Astrocyte of the hippocampus (primary cell): ENCODE data around the gene ACOX3.
"Not testable (repeated sequence)": the region's sequence is repeated elsewhere in the genome, so short reads cannot be mapped to it uniquely, and the experiment has no call there.

Experiments used
- DNase-seq: peaks from one replicate; pipeline ENCODE4 v3.0.0; 2011; ENCODE audit warnings: low read depth, low spot score

ACOX3 gene

DNA sequence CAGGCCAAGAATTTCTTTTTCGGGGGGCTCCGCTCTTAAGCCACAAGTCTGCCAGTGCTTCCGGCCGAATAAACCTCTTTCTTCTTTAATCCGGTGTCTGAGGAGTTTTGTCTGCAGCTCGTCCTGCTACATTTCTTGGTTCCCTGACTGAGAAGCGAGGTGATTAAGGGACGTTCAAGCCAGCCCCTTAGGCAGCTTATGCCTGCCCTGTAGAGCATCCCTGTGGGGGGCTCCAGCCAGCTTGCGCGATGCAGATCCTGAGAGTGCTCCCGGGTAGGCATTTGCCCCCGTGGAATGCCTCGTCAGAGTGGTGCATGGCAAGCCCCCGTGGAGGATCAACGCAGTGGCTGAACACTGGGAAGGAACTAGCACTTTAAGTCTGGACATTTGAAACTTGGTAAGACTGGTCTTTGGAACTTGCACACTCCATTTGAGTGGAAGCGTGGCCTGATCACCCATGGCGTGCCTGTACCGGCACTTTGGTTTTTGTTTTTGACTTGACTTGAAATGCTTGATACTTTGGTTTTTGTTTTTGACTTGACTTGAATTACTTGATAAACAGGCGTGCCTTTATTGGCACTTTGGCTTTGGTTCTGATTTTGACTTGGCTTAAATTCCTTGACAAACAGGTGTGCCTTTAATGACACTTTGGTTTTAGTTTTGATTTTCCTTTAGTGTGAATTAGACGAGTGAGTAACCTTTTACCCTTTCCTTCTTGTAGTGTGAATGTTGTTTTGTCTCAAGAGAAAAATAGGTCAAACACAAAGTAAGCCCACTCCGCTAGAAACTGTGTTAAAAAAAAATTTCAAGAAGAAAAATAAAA, 6.1 kb downstream of the ACOX3 start:
- no peak for DNase-seq

DNA sequence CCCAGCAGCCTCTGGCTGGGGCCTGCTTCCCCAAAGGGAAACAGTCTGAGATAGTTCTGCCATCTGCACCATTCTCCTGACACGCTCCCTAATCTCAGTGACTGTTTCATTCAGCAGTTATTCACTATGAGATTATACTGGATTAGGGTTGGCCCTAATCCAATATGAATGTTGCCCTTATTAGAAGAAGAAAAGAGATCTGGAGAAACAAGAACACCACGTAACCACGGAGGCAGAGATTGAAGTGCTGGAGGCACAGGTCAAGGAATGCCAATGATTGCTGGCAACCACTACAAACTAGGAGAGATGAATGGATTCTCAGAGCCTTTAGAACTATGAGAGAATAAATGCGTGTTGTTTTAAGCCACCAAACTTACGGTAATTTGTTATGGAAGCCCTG, 7.4 kb downstream of the ACOX3 start:
- DNase-seq = peak; percentile 21

DNA sequence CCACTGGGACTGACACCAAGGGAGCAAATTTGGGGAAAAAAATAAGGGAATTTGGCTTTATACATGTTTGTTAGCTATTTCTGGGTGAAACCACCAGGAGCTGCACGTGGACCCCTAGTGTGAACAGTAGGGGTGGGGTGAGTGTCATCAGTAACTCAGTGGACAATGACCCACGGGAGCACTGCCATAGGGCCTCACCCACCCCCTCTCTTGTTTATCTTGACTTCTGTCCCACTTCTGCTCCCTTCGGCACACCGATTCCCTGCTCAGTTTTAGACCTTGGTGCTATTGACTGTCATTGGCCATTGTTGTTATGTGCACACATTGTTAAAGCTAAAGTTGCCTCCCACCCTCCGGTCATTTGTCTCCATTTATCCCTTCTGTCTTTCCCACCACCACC, 9.0 kb downstream of the ACOX3 start:
- DNase-seq = no peak

DNA sequence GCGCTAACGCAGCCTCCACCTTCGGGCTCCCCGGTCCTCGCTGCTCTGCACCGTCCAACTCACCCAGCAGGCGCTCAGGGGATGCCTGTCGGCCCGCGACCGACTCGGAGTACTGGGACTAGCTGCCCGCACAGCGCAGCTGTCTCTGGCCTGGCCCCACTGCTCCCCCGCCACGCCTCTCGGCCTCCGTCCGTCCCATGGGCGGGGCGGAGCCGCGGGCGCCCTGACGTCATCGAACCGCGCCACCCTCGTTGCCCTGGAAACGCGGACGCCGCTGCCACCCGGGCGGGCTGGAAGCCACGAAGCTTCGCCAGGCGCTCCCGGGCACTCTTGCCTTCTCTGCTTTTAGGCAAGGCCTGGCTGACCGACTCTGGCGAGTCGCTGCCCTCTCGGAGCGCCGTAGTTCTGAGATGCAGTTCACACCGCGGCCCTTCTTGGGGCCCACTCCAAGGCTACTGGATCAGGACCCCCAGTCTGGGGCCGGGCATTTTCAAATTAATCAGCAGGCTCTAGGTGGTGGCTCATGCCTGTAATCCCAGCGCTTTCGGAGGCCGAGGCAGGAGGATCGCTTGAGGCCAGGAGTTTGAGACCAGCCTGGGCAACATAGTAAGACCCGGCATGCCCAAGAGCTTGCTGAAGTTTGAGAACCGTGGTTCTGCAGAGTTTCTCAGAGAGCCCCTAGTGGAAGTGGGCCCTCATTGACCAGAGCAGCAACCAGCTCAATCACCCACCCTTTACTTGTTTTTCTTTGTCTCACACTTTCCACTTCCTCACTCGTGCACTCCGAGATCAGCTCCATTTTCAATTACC, 12.0 kb downstream of the ACOX3 start:
- DNase-seq = peak; percentile 97

DNA sequence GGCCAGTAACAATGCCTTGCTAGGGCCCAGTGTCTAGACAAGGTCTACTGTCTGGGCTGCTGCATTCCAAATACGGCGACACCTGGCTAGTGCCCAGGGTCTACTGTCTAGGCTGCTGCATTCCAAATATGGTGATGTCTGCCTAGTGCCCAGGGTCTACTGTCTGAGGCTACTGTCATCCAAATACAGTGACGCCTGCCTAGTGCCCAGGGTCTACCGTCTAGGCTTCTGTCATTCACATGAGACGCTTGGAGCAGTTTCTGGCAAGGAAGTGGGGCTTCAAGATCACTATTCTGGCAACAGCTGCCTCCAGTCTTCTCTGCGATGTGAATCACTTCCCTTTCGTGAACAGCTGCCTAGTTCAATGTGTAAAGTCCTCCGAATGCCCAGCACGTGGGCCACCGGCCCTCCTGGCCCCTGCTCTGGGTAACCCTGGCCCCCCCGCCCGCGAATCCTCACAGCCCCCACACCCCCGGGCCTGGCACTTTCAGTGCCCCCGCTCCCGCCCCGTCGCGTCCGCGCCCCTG, 12.7 kb downstream of the ACOX3 start:
- DNase-seq = peak; percentile 68

DNA sequence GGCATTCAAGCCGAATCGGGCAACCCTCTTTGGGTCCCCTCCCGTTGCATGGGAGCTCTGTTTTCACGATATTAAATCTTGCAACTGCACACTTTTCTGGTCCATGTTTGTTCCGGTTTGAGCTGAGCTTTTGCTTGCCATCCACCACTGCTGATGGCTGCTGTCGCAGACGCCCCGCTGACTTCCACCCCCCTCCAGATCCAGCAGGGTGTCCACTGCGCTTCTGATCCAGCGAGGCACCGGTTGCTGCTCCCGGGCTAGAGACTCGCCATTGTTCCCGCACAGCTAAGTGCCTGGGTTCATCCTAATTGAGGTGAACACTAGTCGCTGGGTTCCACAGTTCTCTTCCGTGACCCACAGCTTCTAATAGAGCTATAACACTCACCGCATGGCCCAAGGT, 13.3 kb downstream of the ACOX3 start:
- no peak for DNase-seq

DNA sequence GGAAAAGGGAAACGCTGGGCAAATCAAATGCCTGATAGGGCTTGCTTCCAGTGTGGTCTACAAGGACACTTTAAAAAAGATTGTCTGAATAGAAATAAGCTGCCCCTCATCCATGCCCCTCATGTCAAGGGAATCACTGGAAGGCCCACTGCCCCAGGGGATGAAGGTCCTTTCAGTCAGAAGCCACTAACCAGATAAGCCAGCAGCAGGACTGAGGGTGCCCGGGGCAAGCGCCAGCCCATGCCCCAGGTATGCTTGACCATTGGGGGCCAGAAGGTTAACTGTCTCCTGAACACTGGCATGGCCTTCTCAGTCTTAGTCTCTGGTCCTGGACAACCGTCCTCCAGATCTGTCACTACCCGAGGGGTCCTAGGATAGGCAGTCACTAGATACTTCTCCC, 17.7 kb downstream of the ACOX3 start:
- DNase-seq = no peak

DNA sequence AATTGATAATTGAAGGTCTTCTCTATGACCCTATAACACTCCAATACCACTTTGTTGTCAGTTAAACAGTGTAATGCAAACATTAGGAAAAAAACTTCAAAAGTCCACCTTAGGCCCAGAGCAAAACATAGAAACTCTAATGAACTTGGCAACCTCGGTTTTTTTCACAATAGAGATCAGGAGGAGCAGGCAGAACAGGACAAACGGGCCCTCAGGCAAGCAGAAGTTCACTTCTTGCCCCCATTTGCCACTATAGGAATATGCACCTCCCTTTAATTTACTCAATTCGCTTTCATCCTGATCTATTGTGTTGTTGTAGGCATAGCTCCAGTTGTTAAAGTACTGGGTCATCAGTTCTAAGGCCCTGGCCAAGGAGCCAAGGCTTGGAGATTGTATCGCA, 18.2 kb downstream of the ACOX3 start:
- DNase-seq = no peak

DNA sequence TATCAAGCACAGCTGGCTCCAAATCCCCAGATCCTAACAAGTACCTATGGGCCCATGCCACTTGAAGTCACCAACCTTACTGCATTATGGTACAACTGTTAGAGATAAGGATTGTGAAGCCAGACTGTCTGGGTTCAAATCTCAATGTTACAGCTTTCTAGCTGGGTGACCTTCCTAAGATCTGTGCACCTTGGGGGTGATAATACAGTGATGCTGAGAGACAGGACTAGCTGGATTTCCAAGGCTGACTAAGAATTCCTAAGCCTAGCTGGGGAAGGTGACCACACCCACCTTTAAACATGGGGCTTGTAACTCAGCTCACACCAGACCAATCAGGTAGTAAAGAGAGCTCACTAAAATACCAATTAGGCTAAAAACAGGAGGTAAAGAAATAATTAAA, 20.4 kb downstream of the ACOX3 start:
- DNase-seq = not testable (repeated sequence)

DNA sequence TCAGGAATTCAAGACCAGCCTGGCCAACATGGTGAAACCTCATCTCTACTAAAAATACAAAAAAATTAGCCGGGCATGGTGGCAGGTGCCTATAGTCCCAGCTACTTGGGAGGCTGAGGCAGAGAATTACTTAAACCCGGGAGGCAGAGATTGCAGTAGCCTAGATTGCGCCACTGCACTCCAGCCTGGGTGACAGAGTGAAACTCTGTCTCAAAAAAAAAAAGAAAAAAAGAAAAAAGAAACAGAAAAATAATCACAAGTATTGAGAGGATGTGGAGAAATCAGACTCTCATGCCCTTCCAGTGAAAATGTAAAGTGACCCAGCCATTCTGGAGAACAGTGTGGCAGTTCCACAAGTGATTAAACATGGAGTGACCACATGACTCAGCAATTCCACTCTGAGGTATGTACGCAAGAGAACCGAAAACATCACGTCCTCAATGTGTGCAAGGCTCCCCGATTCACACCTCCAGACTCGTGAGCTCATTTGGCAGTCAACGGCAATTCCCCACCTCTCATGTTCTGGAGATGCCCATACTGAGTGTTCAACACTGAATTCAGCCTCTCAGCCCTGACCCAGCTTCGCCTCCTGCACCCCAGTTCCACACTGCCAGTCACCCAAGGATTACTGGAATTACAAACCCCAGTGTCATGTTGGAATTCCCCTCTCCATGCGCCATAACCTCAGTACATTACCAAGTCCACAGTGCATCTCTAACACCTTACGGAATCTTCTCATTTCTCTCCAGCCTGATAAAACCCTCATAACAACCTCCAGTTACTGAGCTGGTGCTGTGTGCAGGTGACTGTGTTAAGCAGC, 21.1 kb downstream of the ACOX3 start:
- peak; percentile 60 for DNase-seq

DNA sequence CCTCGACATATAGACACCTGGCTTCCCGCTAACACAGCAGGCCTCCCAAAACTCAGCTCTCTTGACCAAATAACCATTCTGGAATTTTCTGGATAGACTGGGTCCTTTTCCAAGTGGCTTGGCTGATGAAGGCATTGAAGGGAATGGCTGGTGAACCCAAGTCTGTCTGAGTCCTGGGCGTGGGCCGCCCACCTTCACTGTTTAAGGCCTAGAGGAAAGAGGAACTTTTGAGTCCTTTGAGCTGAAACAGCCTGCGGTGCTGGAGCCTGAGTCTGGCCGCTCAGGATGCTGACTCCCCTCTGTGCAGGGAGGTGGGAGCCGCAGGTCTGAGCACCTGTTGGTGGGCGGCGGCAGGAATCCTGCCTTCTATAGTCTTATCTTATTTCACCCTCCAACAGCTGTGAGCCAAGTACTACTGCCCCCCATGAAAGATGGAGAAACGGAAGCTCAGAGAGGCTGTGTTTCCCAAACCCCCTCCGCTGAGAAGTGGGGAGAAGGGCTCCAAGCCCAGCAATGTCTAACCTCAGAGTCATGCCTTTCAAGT, 23.4 kb downstream of the ACOX3 start:
- DNase-seq = no peak

DNA sequence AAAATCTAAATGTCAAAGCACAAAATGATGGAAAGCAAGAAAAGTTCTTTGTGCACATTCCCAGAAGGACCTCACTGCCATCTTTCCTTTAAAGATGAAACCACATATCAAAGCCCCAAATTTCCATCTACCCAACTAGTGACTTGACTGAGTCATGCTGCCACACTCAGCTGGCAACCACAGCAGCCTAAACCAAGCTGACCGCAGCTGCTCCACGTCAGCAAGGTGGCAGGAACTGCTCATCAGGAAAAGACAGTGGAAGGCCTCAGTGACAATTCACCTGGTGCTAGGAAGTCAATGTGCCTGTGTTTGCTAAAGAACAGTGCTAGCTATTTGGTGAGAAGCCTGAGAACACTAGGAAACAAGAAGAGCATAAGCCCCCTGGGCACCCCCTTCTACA, 26.1 kb downstream of the ACOX3 start:
- DNase-seq = no peak

DNA sequence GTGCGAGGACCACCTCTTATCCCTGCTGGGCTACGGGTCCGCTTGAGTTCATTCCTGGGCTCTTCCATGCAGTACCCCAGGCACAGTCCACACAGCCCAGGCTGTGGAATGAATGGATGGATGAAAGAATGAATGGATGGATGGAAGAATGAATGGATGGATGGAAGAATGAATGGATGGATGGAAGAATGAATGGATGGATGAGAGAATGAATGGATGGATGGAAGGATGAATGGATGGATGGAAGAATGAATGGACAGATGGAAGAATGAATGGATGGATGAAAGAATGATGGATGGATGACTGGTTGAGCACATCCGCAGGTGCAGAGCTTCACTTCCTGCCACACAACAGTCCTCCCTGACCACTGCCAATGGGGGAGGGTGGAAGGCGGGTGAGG, 28.2 kb downstream of the ACOX3 start:
- DNase-seq = no peak

DNA sequence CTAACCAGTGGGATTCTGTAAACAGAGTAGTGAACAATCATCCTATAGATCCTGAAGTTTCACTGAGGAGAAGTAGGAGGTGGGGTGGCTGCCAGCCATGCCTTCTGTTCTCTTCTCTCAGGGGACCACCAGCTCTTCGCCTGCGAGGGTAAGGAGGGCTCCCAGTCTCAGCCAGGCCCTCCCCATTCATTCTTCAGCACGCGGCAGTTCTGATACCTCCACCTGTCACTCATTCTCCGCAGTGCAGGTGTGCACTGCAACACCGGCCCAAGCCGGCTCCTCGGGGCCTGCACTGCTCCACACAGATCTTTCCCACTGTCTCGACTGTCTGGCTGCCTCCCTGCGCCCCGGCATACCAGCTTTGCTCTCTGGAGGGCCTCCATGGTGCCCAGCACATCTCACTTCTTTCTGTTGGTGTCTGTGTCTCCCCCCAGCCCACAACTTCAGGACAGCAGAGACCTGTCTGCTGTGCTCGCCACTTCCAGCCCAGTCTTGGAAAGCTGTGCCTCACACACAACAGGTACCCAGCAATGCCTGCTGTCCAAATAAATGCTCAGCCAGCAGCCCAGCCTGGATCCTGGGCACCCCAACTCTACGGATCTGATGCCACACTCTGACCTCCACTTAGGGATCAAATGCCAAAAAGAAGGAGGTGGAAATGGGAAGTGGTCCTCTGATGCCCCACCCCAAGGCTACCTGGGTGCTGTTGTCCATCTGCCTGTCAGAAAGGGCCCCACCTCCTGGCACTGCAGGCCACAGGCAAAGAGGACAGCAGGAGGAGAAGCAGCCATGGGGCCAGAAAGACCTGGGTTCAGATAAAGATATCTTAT, 29.0 kb downstream of the ACOX3 start:
- DNase-seq = no peak

DNA sequence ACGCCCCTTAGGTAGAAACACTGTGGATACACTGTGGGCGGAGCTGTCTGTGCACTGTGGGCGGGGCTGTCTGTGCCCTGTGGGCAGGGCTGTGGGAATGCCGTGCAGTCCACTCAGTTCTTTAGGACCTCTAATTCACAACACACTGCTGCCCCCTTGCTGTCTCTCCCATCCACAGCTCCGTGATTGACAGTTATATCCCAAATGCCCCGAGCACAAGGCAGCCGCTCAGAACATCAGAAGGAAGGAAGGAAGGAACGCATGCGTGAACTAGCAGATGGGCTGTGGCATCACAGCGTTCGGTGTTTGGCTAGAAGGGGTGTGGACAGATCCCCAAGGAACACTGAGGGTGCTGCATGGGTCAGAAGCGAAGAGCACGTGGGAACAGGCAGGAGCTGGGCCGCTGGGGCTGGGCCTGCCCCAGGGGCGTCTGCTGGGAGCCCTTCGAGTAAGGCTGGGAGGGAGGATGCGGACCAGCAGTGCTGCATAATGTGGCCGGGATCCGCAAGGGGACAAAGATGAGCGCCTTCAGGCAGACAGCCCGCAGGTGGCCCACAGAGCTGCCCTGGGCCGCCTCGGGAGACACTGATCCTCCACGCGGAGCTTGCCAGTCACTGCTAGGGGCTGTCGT, 29.8 kb downstream of the ACOX3 start:
- peak; percentile 77 for DNase-seq

DNA sequence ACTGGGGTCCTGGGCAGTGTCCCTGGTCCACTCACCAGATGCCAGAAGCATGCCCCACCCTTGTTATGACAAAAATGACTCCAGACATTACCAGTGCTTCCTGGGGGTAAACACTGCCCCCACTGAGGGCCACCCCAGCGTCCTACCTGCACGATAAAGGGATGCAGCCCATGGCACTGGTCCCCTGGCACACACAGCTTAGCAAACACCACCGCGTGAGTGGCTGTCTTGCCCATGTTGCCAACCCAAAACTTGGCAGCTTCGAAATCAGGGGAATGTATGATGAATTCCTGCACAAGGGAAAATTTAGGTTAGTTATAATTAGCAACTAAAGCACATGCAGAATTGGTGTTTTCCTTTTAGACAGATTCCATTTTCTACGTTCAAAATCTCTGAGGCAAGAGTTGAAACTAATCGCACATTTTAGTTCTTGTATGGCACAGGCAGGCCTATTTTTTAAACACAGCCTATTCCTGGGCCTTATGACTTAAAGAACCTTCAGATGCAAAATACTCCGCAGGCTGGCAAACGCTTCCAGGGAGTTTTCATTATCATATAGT, 30.4 kb downstream of the ACOX3 start:
- no peak for DNase-seq

DNA sequence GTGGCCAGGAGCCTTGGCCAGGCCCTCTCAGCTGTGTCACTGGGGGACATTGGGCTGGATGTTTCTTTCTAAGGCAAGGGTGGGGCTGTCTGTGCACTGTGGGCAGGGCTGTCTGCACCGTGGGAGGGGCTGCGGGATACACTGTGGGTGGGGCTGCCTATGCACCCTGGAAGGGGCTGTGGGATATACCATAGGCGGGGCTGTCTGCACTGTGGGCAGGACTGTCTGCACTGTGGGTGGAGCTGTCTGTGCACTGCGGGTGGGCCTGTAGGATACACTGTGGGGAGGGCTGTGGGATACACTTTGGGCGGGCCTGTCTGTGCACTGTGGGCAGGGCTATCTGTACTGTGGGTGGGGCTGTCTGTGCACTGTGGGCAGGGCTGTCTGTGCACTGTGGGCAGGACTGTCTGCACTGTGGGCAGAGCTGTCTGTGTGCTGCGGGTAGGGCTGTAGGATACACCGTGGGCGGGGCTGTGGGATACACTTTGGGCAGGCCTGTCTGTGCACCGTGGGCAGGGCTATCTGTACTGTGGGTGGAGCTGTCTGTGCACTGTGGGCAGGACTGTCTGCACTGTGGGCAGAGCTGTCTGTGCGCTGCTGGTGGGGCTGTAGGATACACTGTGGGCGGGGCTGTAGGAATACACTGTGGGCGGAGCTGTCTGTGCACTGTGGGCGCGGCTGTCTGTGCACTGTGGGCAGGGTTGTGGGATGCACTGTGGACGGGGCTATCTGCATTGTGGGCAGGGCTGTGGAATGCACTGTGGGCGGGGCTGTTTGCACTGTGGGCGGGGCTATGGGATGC, 31.1 kb downstream of the ACOX3 start:
- no peak for DNase-seq

DNA sequence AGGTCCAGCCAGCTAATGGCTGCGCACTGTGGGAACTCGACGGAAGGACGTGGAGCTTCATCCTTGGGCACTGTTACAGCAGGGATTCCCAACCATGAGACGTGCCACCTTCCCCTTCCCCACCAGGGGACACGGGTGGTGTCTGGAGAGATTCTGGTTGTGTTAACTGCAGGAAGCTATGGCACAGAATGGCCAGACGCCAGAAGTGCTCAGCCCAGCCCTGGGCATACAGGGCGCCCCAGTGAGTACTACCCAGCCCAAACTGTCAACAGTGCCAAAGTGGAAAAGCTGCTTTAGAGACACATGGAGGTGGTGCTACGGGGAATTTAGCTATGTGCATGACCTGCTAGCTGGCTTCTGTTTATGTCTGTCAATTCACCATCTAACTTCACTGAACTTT, 32.8 kb downstream of the ACOX3 start:
- DNase-seq = no peak

DNA sequence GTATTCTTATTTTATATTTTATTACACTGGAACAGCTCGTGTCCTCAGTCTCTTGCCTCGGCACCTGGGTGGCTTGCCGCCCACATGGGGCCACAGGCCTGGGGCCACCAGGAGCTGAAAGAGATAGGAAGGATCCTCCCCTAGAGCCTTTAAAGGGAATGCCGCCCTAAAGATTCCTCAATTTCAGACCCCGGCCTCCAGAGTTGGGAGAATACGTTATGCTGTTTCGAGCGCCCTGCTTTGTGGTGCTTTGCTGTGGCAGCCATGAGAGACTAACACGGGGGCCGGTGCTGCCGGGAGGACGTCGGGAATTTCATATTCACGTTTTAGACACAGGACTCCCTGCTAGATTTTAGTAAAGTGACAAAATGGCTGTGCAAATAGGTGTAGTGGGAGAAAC, 33.2 kb downstream of the ACOX3 start:
- DNase-seq = no peak
